ENCODE data around the gene PRKAR2A.
A peak's percentile ranks its signal among the peaks of the same experiment; 100 is the strongest.
"Not testable (repeated sequence)": the region's sequence is repeated elsewhere in the genome, so short reads cannot be mapped to it uniquely, and the experiment has no call there.

The PRKAR2A gene

DNA sequence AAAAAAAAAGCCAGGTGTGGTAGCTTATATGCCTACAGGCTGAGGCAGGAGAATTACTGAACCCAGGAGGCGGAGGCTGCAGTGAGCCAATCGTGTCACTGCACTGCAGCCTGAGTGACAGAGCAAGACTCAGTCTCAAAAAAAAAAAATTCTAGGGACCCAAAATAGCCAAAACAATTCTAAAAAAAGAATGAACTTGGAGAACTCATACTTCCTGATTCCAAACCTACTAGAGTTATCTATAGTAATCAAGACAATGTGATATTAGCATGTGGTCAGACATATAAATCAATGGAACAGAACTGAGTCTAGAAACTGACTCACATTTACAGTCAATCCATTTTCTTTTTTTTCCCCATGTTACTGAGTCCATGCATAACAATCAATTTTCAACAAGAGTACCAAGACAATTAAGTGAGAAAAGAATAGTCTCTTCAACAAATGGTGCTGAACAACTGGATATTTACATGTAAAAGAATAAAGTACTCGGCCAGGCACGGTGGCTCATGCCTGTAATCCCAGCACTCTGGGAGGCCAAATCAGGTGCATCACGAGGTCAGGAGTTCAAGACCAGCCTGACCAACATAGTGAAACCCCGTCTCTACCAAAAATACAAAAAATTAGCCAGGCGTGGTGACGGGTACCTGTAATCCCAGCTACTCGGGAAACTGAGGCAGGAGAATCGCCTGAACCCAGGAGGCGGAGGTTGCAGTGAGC lies 11.9 kb downstream of the PRKAR2A start:
- no peak for DNase-seq

GRCh38 chr3:48832684-48833083 lies 15.0 kb downstream of the PRKAR2A start:
- DNase-seq, result no peak

GRCh38 chr3:48830715-48831114 lies 17.0 kb downstream of the PRKAR2A start:
- no peak for DNase-seq

DNA sequence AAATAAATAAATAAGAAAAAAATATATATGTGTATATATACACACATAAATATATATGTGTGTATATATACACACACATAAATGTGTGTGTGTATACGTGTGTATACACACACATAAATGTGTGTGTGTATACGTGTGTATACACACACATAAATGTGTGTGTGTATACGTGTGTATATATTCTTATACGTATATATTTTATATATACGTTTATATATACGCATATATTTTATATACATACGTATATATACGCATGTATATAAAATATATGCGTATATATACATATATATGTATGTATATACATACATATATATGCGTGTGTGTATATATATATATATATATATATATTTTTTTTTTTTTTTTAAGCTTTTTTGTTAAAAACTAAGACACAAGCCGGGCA lies 18.1 kb downstream of the PRKAR2A start:
- not testable (repeated sequence) for DNase-seq

DNA sequence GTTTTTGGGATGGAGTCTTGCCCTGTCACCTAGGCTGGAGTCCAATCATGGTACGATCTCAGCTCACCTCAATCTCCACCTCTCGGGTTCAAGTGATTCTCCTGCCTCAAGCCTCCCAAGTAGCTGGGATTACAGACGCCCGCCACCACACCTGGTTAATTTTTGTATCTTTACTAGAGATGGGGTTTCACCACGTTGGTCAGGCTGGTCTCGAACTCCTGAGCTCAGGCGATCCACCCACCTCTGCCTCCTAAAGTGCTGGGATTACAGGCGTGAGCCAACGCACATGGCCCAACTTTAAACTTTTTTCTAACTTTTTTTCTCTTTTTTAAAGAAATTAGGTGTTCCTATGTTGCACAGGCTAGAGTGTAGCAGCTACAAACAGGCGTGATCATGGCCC lies 19.8 kb downstream of the PRKAR2A start:
- not testable (repeated sequence) for DNase-seq

DNA sequence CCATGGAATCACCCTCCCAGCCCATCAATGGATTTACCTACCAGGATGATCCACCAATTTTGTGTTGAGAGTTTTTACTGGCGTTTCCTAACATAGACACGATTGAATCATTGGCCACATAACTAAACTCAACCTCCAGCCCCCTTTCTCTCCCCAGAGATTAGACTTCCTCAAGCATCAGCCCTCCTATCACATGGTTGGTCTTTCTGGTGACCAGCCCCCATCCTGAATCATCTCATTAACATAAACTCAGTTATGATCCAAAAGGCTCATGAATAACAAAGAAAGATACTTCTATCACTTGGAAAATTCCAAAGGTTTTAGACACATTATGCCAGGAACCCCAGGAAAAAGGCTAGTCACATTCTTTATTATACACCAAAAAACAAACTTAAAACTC lies 21.2 kb downstream of the PRKAR2A start:
- DNase-seq, result no peak

DNA sequence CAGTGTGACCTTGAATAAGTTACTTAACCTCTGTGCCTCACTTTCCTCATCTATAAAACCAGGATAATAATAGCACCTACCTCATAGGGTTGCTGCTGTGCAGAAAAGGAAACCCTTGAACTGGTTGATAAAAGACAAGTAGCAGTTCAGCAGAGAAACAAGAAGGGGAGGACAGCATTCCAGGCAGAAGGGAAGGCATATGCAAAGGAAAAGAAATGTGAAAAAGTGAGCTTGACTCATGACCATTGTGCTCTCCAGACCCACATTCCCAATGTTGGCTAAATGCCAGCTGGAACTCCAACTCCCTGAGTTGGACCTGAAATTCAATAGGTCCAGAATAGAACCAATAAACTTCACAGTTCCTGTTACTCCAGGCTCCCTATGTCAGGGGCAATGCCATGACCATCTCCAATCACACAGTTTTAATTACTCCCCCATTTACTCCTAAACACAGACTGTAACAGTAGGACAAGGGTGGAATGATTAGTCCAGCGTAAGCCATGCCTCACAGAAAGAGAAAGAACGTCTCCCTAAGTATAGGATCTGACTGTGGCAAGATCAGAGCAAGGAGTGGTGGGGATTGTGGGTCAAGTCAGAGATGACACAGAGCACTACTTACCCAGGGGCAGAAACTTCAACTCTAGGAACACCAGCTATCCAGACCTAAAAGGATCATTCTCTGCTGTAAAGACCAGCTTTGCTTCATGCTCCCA lies 26.9 kb downstream of the PRKAR2A start:
- DNase-seq, result no peak

GRCh38 chr3:48819234-48820221 lies 28.1 kb downstream of the PRKAR2A start:
- DNase-seq, result no peak

- no peak for DNase-seq
These were observed 36.1 kb downstream of the PRKAR2A start for GRCh38 chr3:48811524-48811923.

DNA sequence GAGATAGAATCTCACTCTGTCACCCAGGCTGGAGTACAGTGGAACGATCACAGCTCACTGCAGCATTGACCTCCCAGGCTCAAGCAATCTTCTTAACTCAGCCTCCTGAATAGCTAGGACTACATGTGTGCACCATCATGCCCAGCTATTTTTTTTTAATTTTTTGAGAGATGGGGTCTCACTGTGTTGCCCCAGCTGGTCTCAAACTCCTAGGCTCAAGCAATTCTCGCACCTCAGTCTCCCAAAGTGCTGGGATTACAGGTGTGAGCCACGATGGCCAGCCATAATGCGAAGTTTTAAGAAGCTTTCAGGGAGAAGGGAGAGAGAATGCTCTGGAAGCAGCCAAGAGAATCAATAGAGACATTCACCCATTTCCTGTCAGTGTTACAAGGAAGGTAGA lies 42.7 kb downstream of the PRKAR2A start:
- DNase-seq, result no peak

DNA sequence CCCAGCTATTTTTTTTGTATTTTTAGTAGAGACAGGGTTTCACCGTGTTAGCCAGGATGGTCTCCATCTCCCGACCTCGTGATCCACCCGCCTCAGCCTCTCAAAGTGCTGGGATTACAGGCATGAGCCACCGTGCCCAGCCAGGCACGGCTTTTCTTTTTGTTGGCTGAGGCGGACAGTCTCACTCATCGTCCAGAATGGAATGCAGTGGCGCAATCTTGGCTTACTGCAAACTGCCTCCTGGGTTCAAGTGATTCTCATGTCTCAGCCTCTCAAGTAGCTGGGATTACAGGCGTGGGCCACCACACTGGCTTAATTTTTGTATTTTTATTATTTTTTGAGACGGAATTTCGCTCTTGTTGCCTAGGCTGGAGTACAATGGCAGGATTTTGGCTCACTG lies 46.8 kb downstream of the PRKAR2A start:
- DNase-seq, result not testable (repeated sequence)

DNA sequence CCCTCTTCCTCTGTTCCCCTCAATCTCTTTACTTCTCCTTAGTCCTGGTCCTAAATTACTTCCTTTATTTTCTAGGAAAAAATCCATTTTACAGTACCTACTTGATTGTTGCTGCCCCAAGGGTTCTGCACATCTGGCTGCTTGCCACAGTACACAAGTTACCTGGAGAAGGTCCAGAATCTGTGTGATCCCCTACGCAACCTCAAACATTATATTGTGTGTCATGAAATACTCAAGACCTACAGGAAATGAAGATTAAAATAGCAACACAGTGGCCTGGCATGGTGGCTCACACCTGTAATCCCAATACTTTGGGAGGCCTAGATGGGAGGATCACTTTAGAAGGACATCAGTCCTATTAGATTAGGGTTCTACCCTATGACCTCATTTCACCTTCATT lies 48.7 kb downstream of the PRKAR2A start:
- DNase-seq, result no peak

GRCh38 chr3:48797626-48798025 lies 50.0 kb downstream of the PRKAR2A start:
- DNase-seq, result no peak

DNA sequence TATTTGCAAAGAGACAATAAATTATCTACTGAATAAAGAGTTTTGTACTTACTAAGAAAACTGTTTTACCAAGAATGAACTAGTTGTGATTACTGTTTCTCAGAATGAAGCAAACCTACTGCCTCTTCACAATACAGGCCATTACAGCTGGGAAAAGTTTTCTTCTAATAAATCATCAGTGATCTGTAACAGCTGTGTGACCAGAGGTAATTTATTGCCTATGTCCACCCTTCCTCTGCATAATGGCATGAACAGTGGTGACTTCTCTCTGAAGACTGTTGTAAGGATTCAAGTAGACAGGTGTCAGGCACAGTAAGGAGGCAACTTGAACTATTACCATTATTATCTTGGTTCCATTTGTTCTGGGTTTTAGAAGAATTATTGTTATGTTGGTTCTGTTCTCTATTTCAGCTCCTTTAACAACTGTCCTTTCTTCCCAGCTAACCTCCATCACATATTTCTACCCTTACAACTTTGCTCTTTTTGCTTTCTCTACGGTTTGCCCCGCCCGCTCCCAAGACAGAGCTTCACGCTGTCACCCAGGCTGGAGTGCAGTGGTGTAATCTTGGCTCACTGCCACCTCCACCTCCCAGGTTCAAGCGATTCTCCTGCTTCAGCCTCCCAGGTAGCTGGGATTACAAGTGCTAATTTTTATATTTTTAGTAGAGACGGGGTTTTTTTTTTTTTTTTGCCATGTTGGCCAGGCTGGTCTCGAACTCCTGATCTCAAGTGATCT lies 51.5 kb downstream of the PRKAR2A start:
- DNase-seq, result no peak

- DNase-seq, result not testable (repeated sequence)
These were observed 54.2 kb downstream of the PRKAR2A start for GRCh38 chr3:48793484-48793883.

- DNase-seq, result no peak
These were observed 58.0 kb downstream of the PRKAR2A start for GRCh38 chr3:48789665-48790064.

DNA sequence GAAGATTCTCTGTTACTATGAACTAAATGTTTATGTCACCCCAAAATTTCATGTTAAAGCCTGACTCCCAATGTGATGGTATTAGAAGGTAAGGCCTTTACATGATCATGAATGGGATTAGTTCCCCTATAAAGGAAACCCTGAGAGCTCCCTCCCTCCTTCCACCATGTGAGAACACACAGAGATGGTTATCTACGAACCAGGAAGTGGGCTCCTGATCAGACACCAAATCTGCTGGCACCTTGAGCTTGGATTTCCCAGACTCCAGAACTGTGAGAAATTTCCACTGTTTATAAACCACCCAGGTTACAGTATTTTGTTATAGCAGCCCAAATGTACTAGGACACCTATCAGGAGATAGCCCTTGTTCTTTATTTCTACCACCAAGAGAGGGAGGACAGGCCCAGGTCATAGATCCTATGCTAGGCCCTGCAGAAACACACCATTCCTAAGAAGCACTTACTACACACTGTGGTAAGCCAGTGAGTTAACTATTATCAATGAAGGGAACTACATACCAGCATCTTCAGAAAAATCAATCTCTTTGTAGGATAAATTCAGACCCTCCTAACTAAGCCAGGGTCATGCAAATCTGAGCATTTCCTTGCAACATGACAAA lies 59.0 kb downstream of the PRKAR2A start:
- peak; percentile 35 for DNase-seq

DNA sequence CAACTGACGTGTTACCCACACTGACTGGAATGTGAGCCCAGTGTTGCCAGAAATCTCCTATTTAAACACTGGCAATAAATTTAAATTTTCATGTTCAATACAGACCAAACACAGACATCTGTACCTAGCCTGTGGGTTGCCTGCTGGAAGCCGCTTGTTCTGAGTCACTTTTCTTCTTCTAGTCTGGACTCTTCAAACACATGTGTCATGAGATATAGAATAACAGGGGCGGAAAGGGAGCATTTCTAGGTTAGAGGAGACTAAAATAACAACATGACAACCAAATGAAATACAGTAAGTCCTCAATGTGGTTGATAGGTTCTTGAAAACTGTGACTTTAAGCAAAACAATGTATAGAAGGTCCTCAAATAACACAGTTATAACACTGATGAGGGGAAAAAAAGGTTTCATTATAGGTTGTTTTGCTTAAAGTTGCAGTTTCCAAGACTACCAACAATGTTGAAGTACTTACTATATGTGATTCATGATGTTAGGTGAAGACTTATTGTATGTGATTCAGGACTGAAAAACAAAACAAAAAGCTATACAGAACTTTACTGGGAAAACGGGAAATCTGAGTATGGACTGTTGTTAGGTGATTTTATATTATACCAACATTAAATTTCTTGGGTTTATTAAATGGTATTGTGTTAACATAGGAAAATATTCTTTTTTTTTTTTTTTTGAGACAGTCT lies 63.1 kb downstream of the PRKAR2A start:
- no peak for DNase-seq

DNA sequence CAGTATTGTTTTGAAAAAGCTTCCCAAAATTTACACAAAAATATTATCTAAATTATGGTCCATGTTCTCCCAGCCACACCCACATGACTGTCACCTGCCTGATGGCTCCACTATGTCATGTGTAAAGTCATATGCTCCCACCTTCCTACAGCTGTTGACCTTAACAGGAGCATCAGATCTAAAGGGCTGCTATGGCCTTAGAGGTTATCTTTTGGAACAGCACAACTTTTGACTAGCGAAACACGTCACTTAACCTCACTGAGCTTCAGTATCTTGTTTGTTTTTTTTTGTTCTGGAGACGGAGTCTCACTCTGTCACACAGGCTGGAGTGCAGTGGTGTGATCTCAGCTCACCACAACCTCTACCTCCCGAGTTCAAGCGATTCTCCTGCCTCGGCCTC lies 64.4 kb downstream of the PRKAR2A start:
- no peak for DNase-seq

DNA sequence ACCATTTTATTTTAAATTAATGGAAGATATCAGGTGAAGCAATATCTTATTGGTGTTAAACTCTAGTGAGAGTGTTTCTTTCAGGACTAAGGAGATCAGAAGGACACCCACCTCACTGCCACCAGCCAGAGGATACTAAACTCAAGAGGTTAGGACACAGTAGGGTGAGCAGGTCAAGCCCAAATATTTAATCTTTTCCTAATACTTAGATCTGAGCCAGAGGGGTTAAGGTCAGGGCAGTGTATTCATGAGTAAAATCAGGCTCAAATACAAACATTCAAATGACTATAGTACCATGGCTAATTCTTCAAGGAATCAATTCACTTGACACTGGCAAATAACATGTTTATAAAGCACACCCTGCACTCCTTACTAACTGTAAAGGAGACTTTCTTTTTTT lies 65.6 kb downstream of the PRKAR2A start:
- DNase-seq, result no peak

GRCh38 chr3:48778565-48778964 lies 69.1 kb downstream of the PRKAR2A start:
- not testable (repeated sequence) for DNase-seq

- DNase-seq, result no peak
These were observed 70.8 kb downstream of the PRKAR2A start for GRCh38 chr3:48776854-48777253.
